Activated CD4-positive, alpha-beta T cell treated with anti-CD3 and anti-CD28 coated beads, Interleukin-2, amount 10 ng/mL, durations not matched to agents 7 days and 5 days (primary cell): ENCODE data around the gene ALG8. TPM values are rescaled to one million over a fixed set of nuclear protein-coding genes. Genes with fewer than 3 reads are reported as not detected.
A peak's percentile ranks its signal among the peaks of the same experiment; 100 is the strongest.
"Not testable (repeated sequence)": the region's sequence is repeated elsewhere in the genome, so short reads cannot be mapped to it uniquely, and the experiment has no call there.

ENCODE experiments used
- CTCF ChIA-PET: fragments of 350-600 bp; sonication (Branson Sonifier 250); formaldehyde crosslinking; loops from one replicate; lab custom pipeline; 2021; ENCODE audit warnings: antibody characterized with exemption; lab: Charles Lee
- POLR2A ChIA-PET: fragments of 350-600 bp; sonication (Branson Sonifier 250); formaldehyde crosslinking; loops from one replicate; lab custom pipeline; 2021; ENCODE audit warnings: antibody characterized with exemption; lab: Charles Lee
- DNase-seq: peaks from one replicate; pipeline ENCODE4 v3.0.0-alpha.2; 2020
- H3K27ac Mint-ChIP-seq: one replicate; pipeline ENCODE4 v1.8.0; 2021; ENCODE audit warnings: mild to moderate bottlenecking, moderate library complexity, mixed read lengths
- H3K27me3 Mint-ChIP-seq: one replicate; pipeline ENCODE4 v1.8.0; 2021; ENCODE audit warnings: mixed read lengths
- H3K36me3 Mint-ChIP-seq: one replicate; pipeline ENCODE4 v1.8.0; 2021; ENCODE audit warnings: low read depth, mixed read lengths
- H3K4me1 Mint-ChIP-seq: one replicate; pipeline ENCODE4 v1.8.0; 2021; ENCODE audit warnings: mixed read lengths
- H3K4me3 Mint-ChIP-seq: one replicate; pipeline ENCODE4 v1.8.0; 2021; ENCODE audit warnings: mild to moderate bottlenecking, moderate library complexity, mixed read lengths
- H3K9me3 Mint-ChIP-seq: one replicate; pipeline ENCODE4 v1.8.0; 2021; ENCODE audit warnings: mixed read lengths
- total RNA-seq, 2 experiments: library from RNA; stranded (reverse); gene quantifications; one replicate each; pipeline ENCODE4 v1.2.3, GENCODE V29; 2021

The ALG8 gene
- total RNA-seq, result 10 to 100 TPM; 51.2 to 70.3 TPM

- ChIA-PET POLR2A (interaction anchor here (0.6 to 1.3 kb wide), 5 partner anchors 10 to 155 kb away, joined by 3 to 5 read pairs (median 4); partner anchors contain the start of gene KCTD21), CTCF (interaction anchor here (0.8 to 1.1 kb wide), 8 partner anchors 9 to 425 kb away, joined by 3 to 5 read pairs (median 4); no protein-coding TSS in a partner anchor)
- peak within 1 kb of the TSS; percentile 98 for H3K4me3 Mint-ChIP-seq
- H3K9me3 Mint-ChIP-seq, result no peaks in the 10 kb centered on the region
- no peaks in the 10 kb centered on the region for H3K27me3 Mint-ChIP-seq
- peaks cover 55% of the 10 kb centered on the region for H3K4me1 Mint-ChIP-seq
- peaks cover 50% of the 10 kb centered on the region for H3K36me3 Mint-ChIP-seq
- peak; percentile 97 for DNase-seq
- peak within 1 kb of the TSS; percentile 95 for H3K27ac Mint-ChIP-seq
These were observed at the start of gene ALG8 for GRCh38 chr11:78139422-78140391. ALG8 (minus strand) TSS chr11:78139626; CDS start chr11:78139588, 38 bp downstream.

- POLR2A ChIA-PET, result interaction anchor here (0.7 to 1.6 kb wide), 2 partner anchors 48 to 49 kb away, joined by 3 to 4 read pairs; partner anchors contain the start of gene ALG8
- Mint-ChIP-seq H3K4me3 (peak within 1 kb of the TSS; percentile 90), H3K27me3 (no peaks in the 10 kb centered on the region), H3K27ac (peak within 1 kb of the TSS; percentile 89), H3K36me3 (peaks cover 19% of the 10 kb centered on the region), H3K9me3 (no peaks in the 10 kb centered on the region), H3K4me1 (peaks cover 56% of the 10 kb centered on the region)
- DNase-seq, result peak; percentile 94
- CTCF ChIA-PET, result interaction anchor here (0.6 to 2.5 kb wide), 12 partner anchors 10 to 376 kb away, joined by 3 to 12 read pairs (median 4); no protein-coding TSS in a partner anchor
These were observed 49.1 kb upstream of the ALG8 start, which contains the start of the genes KCTD21 and USP35 for GRCh38 chr11:78188286-78189173. KCTD21 (minus strand) TSS chr11:78188626; CDS start chr11:78174554, 14,072 bp downstream. USP35 (plus strand) TSS chr11:78188919; CDS start chr11:78196246, 7,327 bp downstream.

- DNase-seq, result no peak
- H3K27me3 Mint-ChIP-seq, result no peaks in the 10 kb centered on the region
- H3K36me3 Mint-ChIP-seq, result peaks cover 21% of the 10 kb centered on the region
- H3K4me1 Mint-ChIP-seq, result peaks cover 52% of the 10 kb centered on the region
- H3K9me3 Mint-ChIP-seq, result no peaks in the 10 kb centered on the region
- ChIA-PET POLR2A (interaction anchor here (1.6 kb wide), 1 partner anchor 48 kb away, joined by 4 read pairs; the partner anchor contains the start of gene ALG8), CTCF (interaction anchor here (0.6 to 2.5 kb wide), 12 partner anchors 9 to 377 kb away, joined by 3 to 12 read pairs (median 4); no protein-coding TSS in a partner anchor)
- H3K4me3 Mint-ChIP-seq, result peak overlapping the region; percentile 90
- peak overlapping the region; percentile 89 for H3K27ac Mint-ChIP-seq
These were observed 48.2 kb upstream of the ALG8 start for GRCh38 chr11:78187366-78188285.

- Mint-ChIP-seq H3K36me3 (peaks cover 28% of the 10 kb centered on the region), H3K27ac (no peak overlapping the region), H3K9me3 (peaks cover 9% of the 10 kb centered on the region), H3K4me3 (no peak overlapping the region), H3K4me1 (peaks cover 6% of the 10 kb centered on the region), H3K27me3 (no peaks in the 10 kb centered on the region)
- CTCF ChIA-PET, result no interaction called here
- DNase-seq, result no peak
- POLR2A ChIA-PET, result no interaction called here
These were observed 41.8 kb upstream of the ALG8 start for GRCh38 chr11:78181185-78181584.

GRCh38 chr11:78180751-78181150 lies 41.3 kb upstream of the ALG8 start:
- Mint-ChIP-seq H3K4me3 (no peak overlapping the region), H3K4me1 (peaks cover 3% of the 10 kb centered on the region), H3K27me3 (no peaks in the 10 kb centered on the region), H3K9me3 (peaks cover 10% of the 10 kb centered on the region), H3K27ac (no peak overlapping the region), H3K36me3 (peaks cover 29% of the 10 kb centered on the region)
- POLR2A ChIA-PET, result no interaction called here
- DNase-seq, result no peak
- CTCF ChIA-PET, result no interaction called here

- no peak overlapping the region for H3K27ac Mint-ChIP-seq
- CTCF ChIA-PET, result no interaction called here
- peaks cover 28% of the 10 kb centered on the region for H3K36me3 Mint-ChIP-seq
- H3K27me3 Mint-ChIP-seq, result no peaks in the 10 kb centered on the region
- DNase-seq, result no peak
- no peak overlapping the region for H3K4me3 Mint-ChIP-seq
- peaks cover 2% of the 10 kb centered on the region for H3K4me1 Mint-ChIP-seq
- POLR2A ChIA-PET, result no interaction called here
- H3K9me3 Mint-ChIP-seq, result peaks cover 10% of the 10 kb centered on the region
These were observed 40.1 kb upstream of the ALG8 start for GRCh38 chr11:78179459-78180071.

- Mint-ChIP-seq H3K4me3 (no peak overlapping the region), H3K27ac (no peak overlapping the region), H3K9me3 (peaks cover 10% of the 10 kb centered on the region), H3K36me3 (peaks cover 26% of the 10 kb centered on the region), H3K4me1 (no peaks in the 10 kb centered on the region), H3K27me3 (no peaks in the 10 kb centered on the region)
- POLR2A ChIA-PET, result no interaction called here
- CTCF ChIA-PET, result interaction anchor here (0.5 to 1.4 kb wide), 2 partner anchors 10 to 429 kb away, joined by 3 to 4 read pairs; no protein-coding TSS in a partner anchor
- DNase-seq, result no peak
These were observed 37.8 kb upstream of the ALG8 start for GRCh38 chr11:78177216-78177615.

- H3K9me3 Mint-ChIP-seq, result peaks cover 10% of the 10 kb centered on the region
- H3K27me3 Mint-ChIP-seq, result no peaks in the 10 kb centered on the region
- no peak for DNase-seq
- H3K4me3 Mint-ChIP-seq, result no peak overlapping the region
- peaks cover 26% of the 10 kb centered on the region for H3K36me3 Mint-ChIP-seq
- H3K27ac Mint-ChIP-seq, result no peak overlapping the region
- ChIA-PET CTCF (interaction anchor here (0.5 to 1.4 kb wide), 2 partner anchors 10 to 429 kb away, joined by 3 to 4 read pairs; no protein-coding TSS in a partner anchor), POLR2A (no interaction called here)
- no peaks in the 10 kb centered on the region for H3K4me1 Mint-ChIP-seq
These were observed 37.2 kb upstream of the ALG8 start for GRCh38 chr11:78176605-78177141.

- H3K27ac Mint-ChIP-seq, H3K27me3 Mint-ChIP-seq, DNase-seq, H3K4me3 Mint-ChIP-seq, POLR2A ChIA-PET, CTCF ChIA-PET, H3K4me1 Mint-ChIP-seq, H3K9me3 Mint-ChIP-seq: not testable (repeated sequence)
- H3K36me3 Mint-ChIP-seq, result peaks cover 19% of the 10 kb centered on the region
These were observed 36.4 kb upstream of the ALG8 start for GRCh38 chr11:78175862-78176261.

- DNase-seq, result no peak
- H3K9me3 Mint-ChIP-seq, result peaks cover 3% of the 10 kb centered on the region
- H3K36me3 Mint-ChIP-seq, result peaks cover 15% of the 10 kb centered on the region
- no peak overlapping the region for H3K27ac Mint-ChIP-seq
- H3K4me3 Mint-ChIP-seq, result no peak overlapping the region
- H3K27me3 Mint-ChIP-seq, result no peaks in the 10 kb centered on the region
- CTCF ChIA-PET, result interaction anchor here (0.6 to 1.6 kb wide), 2 partner anchors 12 to 16 kb away, joined by 3 to 8 read pairs; partner anchors contain the start of gene KCTD21
- H3K4me1 Mint-ChIP-seq, result no peaks in the 10 kb centered on the region
- POLR2A ChIA-PET, result no interaction called here
These were observed 32.5 kb upstream of the ALG8 start for GRCh38 chr11:78171951-78172350.
